HFF-Myc (cell line): ENCODE measurements around the gene TSC2.
"Not testable (repeated sequence)": the region's sequence is repeated elsewhere in the genome, so short reads cannot be mapped to it uniquely, and the experiment has no call there.

Source experiments
- DNase-seq: peaks from one replicate; pipeline ENCODE4 v3.0.0-alpha.2; 2011; ENCODE audit warnings: low read depth; ENCODE audit errors: extremely low read depth
- H3K4me3 ChIP-seq: replicated peaks from 2 replicates; pipeline ENCODE4 v1.5.1; 2011; ENCODE audit warnings: low read depth, mild to moderate bottlenecking, control low read depth, low read length

TSC2 gene

GRCh38 chr16:2135770-2136490 lies 88.1 kb downstream of the TSC2 start, which contains the start of gene PKD1:
TSS of gene PKD1 (minus strand) at chr16:2135898. CDS start at chr16:2135689, 209 bp downstream.
- peak within 1 kb of the TSS; percentile 45 for H3K4me3 ChIP-seq
- not testable (repeated sequence) for DNase-seq
